NT2/D1 (cell line): ENCODE data around the gene SOX6.

Experiments used
- DNase-seq: peaks from one replicate; pipeline ENCODE4 v3.0.0-alpha.2; 2011; ENCODE audit warnings: low read depth, low spot score
- H3K27me3 ChIP-seq: 2 replicates; pipeline ENCODE4 v1.6.0; 2011; ENCODE audit warnings: mild to moderate bottlenecking; ENCODE audit not compliant: insufficient read length, insufficient read depth
- H3K36me3 ChIP-seq: 2 replicates; pipeline ENCODE4 v1.6.1; 2011; ENCODE audit warnings: mild to moderate bottlenecking, low read length, mixed read lengths; ENCODE audit not compliant: insufficient read depth, insufficient read length
- H3K4me1 ChIP-seq: 2 replicates; pipeline ENCODE4 v1.5.1; 2011; ENCODE audit not compliant: insufficient read depth, insufficient read length
- H3K4me3 ChIP-seq: 2 replicates; pipeline ENCODE4 v1.5.1; 2011; ENCODE audit warnings: low read depth; ENCODE audit not compliant: insufficient read length
- H3K9ac ChIP-seq: 2 replicates; pipeline ENCODE4 v1.6.0; 2011; ENCODE audit warnings: low read depth; ENCODE audit not compliant: insufficient read length
- H3K9me3 ChIP-seq: 2 replicates; pipeline ENCODE4 v1.5.1; 2011; ENCODE audit warnings: mild to moderate bottlenecking, low read length; ENCODE audit not compliant: insufficient read depth
- SUZ12 ChIP-seq: IDR thresholded peaks from 2 replicates; pipeline ENCODE4 v1.6.1; 2011; ENCODE audit not compliant: insufficient read length, insufficient read depth; ENCODE audit errors: extremely low read depth
- YY1 ChIP-seq: IDR thresholded peaks from 2 replicates; pipeline ENCODE4 v1.6.1; 2011; ENCODE audit not compliant: insufficient read length, insufficient read depth
- ZNF274 ChIP-seq: IDR thresholded peaks from 2 replicates; pipeline ENCODE4 v1.6.1; 2011; ENCODE audit warnings: mild to moderate bottlenecking, low read depth, low read length

Gene SOX6

GRCh38 chr11:16318320-16318719 is 38.0 kb downstream of the SOX6 start:
- Histone ChIP-seq H3K9me3 (no peaks in the 10 kb centered on the region), H3K36me3 (no peaks in the 10 kb centered on the region), H3K4me1 (no peaks in the 10 kb centered on the region), H3K4me3 (no peak overlapping the region), H3K27me3 (no peaks in the 10 kb centered on the region), H3K9ac (no peak overlapping the region)
- DNase-seq: no peak
- TF ChIP-seq ZNF274 (no peak), YY1 (no peak), SUZ12 (no peak)

- DNase-seq: no peak
- H3K9ac ChIP-seq: no peak overlapping the region
- no peaks in the 10 kb centered on the region for H3K36me3 ChIP-seq
- TF ChIP-seq YY1: no peak
- TF ChIP-seq ZNF274: no peak
- no peak for TF ChIP-seq SUZ12
- no peaks in the 10 kb centered on the region for H3K4me1 ChIP-seq
- H3K4me3 ChIP-seq: no peak overlapping the region
- no peaks in the 10 kb centered on the region for H3K9me3 ChIP-seq
- H3K27me3 ChIP-seq: no peaks in the 10 kb centered on the region
Observed at GRCh38 chr11:16317712-16318111, 38.6 kb downstream of the SOX6 start.

- no peak overlapping the region for H3K9ac ChIP-seq
- H3K9me3 ChIP-seq: no peaks in the 10 kb centered on the region
- no peak for TF ChIP-seq ZNF274
- TF ChIP-seq YY1: no peak
- no peak for TF ChIP-seq SUZ12
- H3K4me1 ChIP-seq: no peaks in the 10 kb centered on the region
- H3K27me3 ChIP-seq: no peaks in the 10 kb centered on the region
- no peaks in the 10 kb centered on the region for H3K36me3 ChIP-seq
- no peak for DNase-seq
- no peak overlapping the region for H3K4me3 ChIP-seq
Observed at GRCh38 chr11:16313846-16314245, 42.5 kb downstream of the SOX6 start.

- H3K9ac ChIP-seq: no peak overlapping the region
- no peaks in the 10 kb centered on the region for H3K27me3 ChIP-seq
- TF ChIP-seq SUZ12: no peak
- TF ChIP-seq YY1: no peak
- no peak for TF ChIP-seq ZNF274
- H3K4me1 ChIP-seq: no peaks in the 10 kb centered on the region
- no peaks in the 10 kb centered on the region for H3K9me3 ChIP-seq
- DNase-seq: no peak
- H3K36me3 ChIP-seq: no peaks in the 10 kb centered on the region
- H3K4me3 ChIP-seq: no peak overlapping the region
Observed at GRCh38 chr11:16312233-16312765, 44.0 kb downstream of the SOX6 start.

GRCh38 chr11:16311831-16312230 is 44.5 kb downstream of the SOX6 start:
- DNase-seq: no peak
- no peak overlapping the region for H3K4me3 ChIP-seq
- H3K9me3 ChIP-seq: no peaks in the 10 kb centered on the region
- H3K27me3 ChIP-seq: no peaks in the 10 kb centered on the region
- H3K36me3 ChIP-seq: no peaks in the 10 kb centered on the region
- no peaks in the 10 kb centered on the region for H3K4me1 ChIP-seq
- TF ChIP-seq SUZ12 (no peak), ZNF274 (no peak), YY1 (no peak)
- H3K9ac ChIP-seq: no peak overlapping the region

GRCh38 chr11:16310943-16311342 is 45.4 kb downstream of the SOX6 start:
- TF ChIP-seq SUZ12: no peak
- TF ChIP-seq ZNF274: no peak
- no peak for TF ChIP-seq YY1
- Histone ChIP-seq H3K4me1 (no peaks in the 10 kb centered on the region), H3K36me3 (no peaks in the 10 kb centered on the region), H3K9ac (no peak overlapping the region), H3K4me3 (no peak overlapping the region), H3K9me3 (no peaks in the 10 kb centered on the region), H3K27me3 (no peaks in the 10 kb centered on the region)
- DNase-seq: no peak

- H3K36me3 ChIP-seq: no peaks in the 10 kb centered on the region
- no peaks in the 10 kb centered on the region for H3K27me3 ChIP-seq
- no peaks in the 10 kb centered on the region for H3K9me3 ChIP-seq
- H3K4me1 ChIP-seq: no peaks in the 10 kb centered on the region
- no peak for DNase-seq
- no peak overlapping the region for H3K9ac ChIP-seq
- TF ChIP-seq ZNF274: no peak
- no peak overlapping the region for H3K4me3 ChIP-seq
Observed at GRCh38 chr11:16309226-16309625, 47.1 kb downstream of the SOX6 start.

- H3K27me3 ChIP-seq: no peaks in the 10 kb centered on the region
- H3K36me3 ChIP-seq: no peaks in the 10 kb centered on the region
- no peaks in the 10 kb centered on the region for H3K4me1 ChIP-seq
- no peak overlapping the region for H3K4me3 ChIP-seq
- no peaks in the 10 kb centered on the region for H3K9me3 ChIP-seq
- no peak for DNase-seq
- H3K9ac ChIP-seq: no peak overlapping the region
- TF ChIP-seq ZNF274: no peak
- TF ChIP-seq SUZ12: no peak
- no peak for TF ChIP-seq YY1
Observed at GRCh38 chr11:16301462-16301861, 54.9 kb downstream of the SOX6 start.
